NCI-H2081 treated with DMSO at 0.1 percent for 48 hours (cell line): ENCODE data around the gene PAX1.

Experiments used
- DNase-seq: peaks from one replicate; lab custom pipeline; 2025; lab: John Stamatoyannopoulos, UW

The PAX1 gene

DNA sequence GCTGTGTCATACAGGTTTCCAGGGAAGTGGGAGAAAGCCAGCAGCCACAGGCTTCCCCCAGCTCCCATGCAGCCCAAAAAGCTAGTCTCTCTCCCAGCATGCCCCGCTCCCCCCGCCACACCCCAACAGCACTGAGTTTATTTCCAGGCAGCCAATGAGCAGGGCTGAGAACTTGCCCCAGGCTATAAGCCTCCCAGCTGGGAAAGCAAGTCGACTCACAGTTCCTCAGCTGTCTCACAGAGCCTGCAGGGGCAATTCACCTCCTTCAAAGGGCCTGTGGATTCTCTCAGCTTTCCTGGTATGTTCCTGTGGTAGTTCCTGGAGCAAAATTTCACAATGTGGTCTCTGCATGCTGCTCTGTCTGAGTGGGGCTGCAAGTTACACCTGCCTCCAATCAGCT is 34.2 kb downstream of the PAX1 start:
- no peak for DNase-seq

- no peak for DNase-seq
Observed at GRCh38 chr20:21741266-21741665, 35.8 kb downstream of the PAX1 start.

- DNase-seq: no peak
Observed at GRCh38 chr20:21762646-21763045, 57.2 kb downstream of the PAX1 start.

GRCh38 chr20:21767200-21767738 is 61.8 kb downstream of the PAX1 start:
- no peak for DNase-seq

DNA sequence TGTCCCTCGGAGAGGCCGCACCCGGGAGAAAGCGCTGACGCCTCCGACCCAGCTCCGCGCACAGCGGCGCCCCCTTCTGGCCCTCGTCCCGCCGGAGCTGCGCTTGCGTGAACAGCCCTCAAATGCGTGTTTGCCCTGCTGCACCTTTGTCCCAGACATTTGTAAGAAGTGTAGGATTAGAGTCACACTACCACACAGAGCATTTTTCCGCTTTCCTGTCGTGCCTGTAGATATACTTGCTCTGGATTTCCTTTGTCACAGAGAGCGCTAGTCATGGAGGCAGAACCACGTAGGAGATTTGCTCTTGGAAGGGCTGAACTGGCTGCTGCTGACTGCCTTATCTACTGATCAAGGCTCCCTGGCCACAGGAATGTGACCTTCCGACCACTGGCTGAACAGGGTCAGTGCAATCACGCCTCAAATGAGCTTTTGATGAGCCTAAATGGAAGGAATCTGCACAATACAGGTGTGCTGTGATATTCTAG is 62.3 kb downstream of the PAX1 start:
- no peak for DNase-seq
